OCI-LY7 (cell line): ENCODE measurements around the gene RUSF1. TPM values are rescaled to one million over a fixed set of nuclear protein-coding genes. Genes with fewer than 3 reads are reported as not detected.
"Not testable (repeated sequence)": the region's sequence is repeated elsewhere in the genome, so short reads cannot be mapped to it uniquely, and the experiment has no call there.

Experiments
- BruUV-seq: library from RNA; stranded (reverse); fragments of 400-500 nt; replicated peaks from 2 replicates; lab custom pipeline; 2021; lab: Mats Ljungman, UMichigan
- CTCF ChIA-PET: fragments of 300-600 bp; sonication (Branson Sonifier 250); formaldehyde crosslinking; loops from one replicate; lab custom pipeline; 2022; ENCODE audit warnings: antibody characterized with exemption; ENCODE audit not compliant: unreplicated experiment; lab: Charles Lee
- POLR2A ChIA-PET: fragments of 300-600 bp; sonication (Branson Sonifier 250); formaldehyde crosslinking; loops from one replicate; lab custom pipeline; 2022; ENCODE audit warnings: antibody characterized with exemption; lab: Charles Lee
- DNase-seq: peaks from one replicate; pipeline ENCODE4 v3.0.0-alpha.2; 2015; ENCODE audit warnings: low spot score
- H2AFZ ChIP-seq: fragments of 200-600 bp; sonication (generic), shearing (Covaris generic); 2 replicates; pipeline ENCODE4 v1.6.1; 2014; ENCODE audit warnings: mild to moderate bottlenecking, antibody characterized with exemption, low read length, moderate library complexity
- H3K27ac ChIP-seq: fragments of 200-600 bp; sonication (generic); 2 replicates; pipeline ENCODE4 v1.5.1; 2014; ENCODE audit warnings: mixed run types, low read depth, mild to moderate bottlenecking, moderate library complexity, low read length, inconsistent platforms; ENCODE audit not compliant: poor library complexity, severe bottlenecking
- H3K36me3 ChIP-seq: fragments of 200-600 bp; sonication (generic); 2 replicates; pipeline ENCODE4 v1.6.1; 2014; ENCODE audit warnings: mild to moderate bottlenecking, antibody characterized with exemption, low read length, moderate library complexity, mixed read lengths; ENCODE audit not compliant: insufficient read depth
- H3K4me1 ChIP-seq: fragments of 200-600 bp; sonication (generic); 2 replicates; pipeline ENCODE4 v1.5.1; 2014; ENCODE audit warnings: mild to moderate bottlenecking, low read length; ENCODE audit not compliant: insufficient read depth, poor library complexity, severe bottlenecking
- H3K4me2 ChIP-seq: fragments of 200-600 bp; sonication (generic); 2 replicates; pipeline ENCODE4 v1.6.1; 2014; ENCODE audit warnings: mild to moderate bottlenecking, low read length
- H3K4me3 ChIP-seq: fragments of 200-600 bp; sonication (generic); 2 replicates; pipeline ENCODE4 v1.5.1; 2014; ENCODE audit warnings: mild to moderate bottlenecking, low read depth, low read length; ENCODE audit not compliant: poor library complexity, severe bottlenecking
- H3K79me2 ChIP-seq: fragments of 200-600 bp; sonication (generic); 2 replicates; pipeline ENCODE4 v1.6.1; 2016; ENCODE audit warnings: low read depth, mild to moderate bottlenecking, low read length, moderate library complexity, mixed read lengths; ENCODE audit not compliant: insufficient read depth
- H3K9me2 ChIP-seq: fragments of 200-600 bp; sonication (generic); 2 replicates; pipeline ENCODE4 v1.6.1; 2016; ENCODE audit warnings: mild to moderate bottlenecking, low read length, mixed read lengths; ENCODE audit not compliant: insufficient read depth
- H3K9me3 ChIP-seq: fragments of 200-600 bp; sonication (generic); 2 replicates; pipeline ENCODE4 v1.6.1; 2014; ENCODE audit warnings: mild to moderate bottlenecking, mixed run types, low read length, mixed read lengths
- H4K20me1 ChIP-seq: fragments of 200-600 bp; sonication (generic); 2 replicates; pipeline ENCODE4 v1.6.1; 2014; ENCODE audit warnings: mild to moderate bottlenecking, antibody characterized with exemption, low read length, moderate library complexity, mixed read lengths; ENCODE audit not compliant: insufficient read depth
- EZH2phosphoT487 ChIP-seq: fragments of 200-600 bp; sonication (generic); IDR thresholded peaks from 2 replicates; pipeline ENCODE4 v1.6.1; 2018; ENCODE audit warnings: low read depth, borderline replicate concordance, mild to moderate bottlenecking, mixed run types, antibody characterized with exemption, low read length, moderate library complexity, mixed read lengths
- intact Hi-C: fragments of 100-400 bp; cut with micrococcal nuclease; formaldehyde crosslinking; loops from one replicate; pipeline ENCODE4 v1.10.0; 2022; ENCODE audit not compliant: unreplicated experiment
- total RNA-seq, 2 experiments: library from RNA; depleted of rRNA in 1 of 2; stranded (reverse); fragments of >200 nt in 1 of 2; shearing (Covaris generic) in 1 of 2; gene quantifications; 2 replicates each; pipeline ENCODE4 v1.2.3, GENCODE V29; 2014 to 2022
- TF ChIP-seq, protein P1 (sequence below): fragments of 200-600 bp; sonication (generic); conservative IDR thresholded peaks from 2 replicates; pipeline ENCODE4 v1.5.1; 2014; ENCODE audit warnings: mild to moderate bottlenecking, antibody characterized with exemption, low read length, moderate library complexity, mixed read lengths

The RUSF1 gene
- total RNA-seq, 2 experiments from 2014 or later, result 28.6 to 40.4 TPM

- H3K4me3 ChIP-seq, result no peak overlapping the region
- ChIA-PET CTCF (no interaction called here), POLR2A (no interaction called here)
- no peaks in the 10 kb centered on the region for H3K9me3 ChIP-seq
- no peak overlapping the region for H3K27ac ChIP-seq
- BruUV-seq, result no TSS peak
- intact Hi-C loops, result no loop called here
- no peaks in the 10 kb centered on the region for H4K20me1 ChIP-seq
- DNase-seq, result no peak
- no peaks in the 10 kb centered on the region for H3K36me3 ChIP-seq
- no peaks in the 10 kb centered on the region for H3K79me2 ChIP-seq
- H3K9me2 ChIP-seq, result no peaks in the 10 kb centered on the region
- no peak overlapping the region for H2AFZ ChIP-seq
- H3K4me2 ChIP-seq, result no peak overlapping the region
- peaks cover 4% of the 10 kb centered on the region for H3K4me1 ChIP-seq
- TF ChIP-seq, protein P1, sequence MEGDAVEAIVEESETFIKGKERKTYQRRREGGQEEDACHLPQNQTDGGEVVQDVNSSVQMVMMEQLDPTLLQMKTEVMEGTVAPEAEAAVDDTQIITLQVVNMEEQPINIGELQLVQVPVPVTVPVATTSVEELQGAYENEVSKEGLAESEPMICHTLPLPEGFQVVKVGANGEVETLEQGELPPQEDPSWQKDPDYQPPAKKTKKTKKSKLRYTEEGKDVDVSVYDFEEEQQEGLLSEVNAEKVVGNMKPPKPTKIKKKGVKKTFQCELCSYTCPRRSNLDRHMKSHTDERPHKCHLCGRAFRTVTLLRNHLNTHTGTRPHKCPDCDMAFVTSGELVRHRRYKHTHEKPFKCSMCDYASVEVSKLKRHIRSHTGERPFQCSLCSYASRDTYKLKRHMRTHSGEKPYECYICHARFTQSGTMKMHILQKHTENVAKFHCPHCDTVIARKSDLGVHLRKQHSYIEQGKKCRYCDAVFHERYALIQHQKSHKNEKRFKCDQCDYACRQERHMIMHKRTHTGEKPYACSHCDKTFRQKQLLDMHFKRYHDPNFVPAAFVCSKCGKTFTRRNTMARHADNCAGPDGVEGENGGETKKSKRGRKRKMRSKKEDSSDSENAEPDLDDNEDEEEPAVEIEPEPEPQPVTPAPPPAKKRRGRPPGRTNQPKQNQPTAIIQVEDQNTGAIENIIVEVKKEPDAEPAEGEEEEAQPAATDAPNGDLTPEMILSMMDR, result no peak
- TF ChIP-seq EZH2phosphoT487, result no peak
These were observed 23.6 kb downstream of the RUSF1 start for GRCh38 chr16:31484491-31485171.

- POLR2A ChIA-PET, H2AFZ ChIP-seq, H3K36me3 ChIP-seq, H4K20me1 ChIP-seq, BruUV-seq, H3K4me2 ChIP-seq, intact Hi-C loops, H3K9me3 ChIP-seq, H3K27ac ChIP-seq, CTCF ChIA-PET, H3K4me3 ChIP-seq, H3K4me1 ChIP-seq, DNase-seq, H3K9me2 ChIP-seq, H3K79me2 ChIP-seq: not testable (repeated sequence)
These were observed 24.1 kb downstream of the RUSF1 start for GRCh38 chr16:31484048-31484447.

DNA sequence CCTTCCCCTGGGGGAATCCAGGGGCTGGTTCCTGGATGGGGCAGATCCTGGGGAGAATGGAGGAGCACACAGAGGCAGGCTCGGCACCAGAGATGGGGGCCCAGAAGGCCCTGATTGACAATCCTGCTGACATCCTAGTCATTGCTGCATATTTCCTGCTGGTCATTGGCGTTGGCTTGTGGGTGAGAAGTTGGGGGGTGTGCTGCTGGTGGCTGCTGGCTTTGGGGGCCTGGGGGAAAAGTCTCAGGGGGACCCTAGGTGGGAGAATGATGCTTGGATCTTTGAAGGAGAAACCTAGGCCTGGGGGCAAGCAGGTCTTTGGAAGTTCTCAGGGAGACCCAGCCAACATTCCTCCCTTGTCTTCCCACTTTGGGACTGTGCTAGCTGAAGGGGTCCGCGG lies 25.1 kb downstream of the RUSF1 start, which contains the start of gene SLC5A2:
TSS of gene SLC5A2 (plus strand) at position 43 of the 400 bp plus-strand sequence. CDS start at position 57, 14 bp downstream.
- H3K4me1 ChIP-seq, result peaks cover 4% of the 10 kb centered on the region
- intact Hi-C loops, result no loop called here
- H3K36me3 ChIP-seq, result no peaks in the 10 kb centered on the region
- TF ChIP-seq, protein P1, result no peak
- TF ChIP-seq EZH2phosphoT487, result no peak
- H3K79me2 ChIP-seq, result no peaks in the 10 kb centered on the region
- no peaks in the 10 kb centered on the region for H4K20me1 ChIP-seq
- no peaks in the 10 kb centered on the region for H3K9me3 ChIP-seq
- no peak within 1 kb of the TSS for H2AFZ ChIP-seq
- H3K9me2 ChIP-seq, result no peaks in the 10 kb centered on the region
- POLR2A ChIA-PET, result no interaction called here
- CTCF ChIA-PET, result no interaction called here
- H3K4me3 ChIP-seq, result no peak within 1 kb of the TSS
- H3K4me2 ChIP-seq, result no peak within 1 kb of the TSS
- H3K27ac ChIP-seq, result no peak within 1 kb of the TSS
- no peak for DNase-seq
- no TSS peak for BruUV-seq
